Endodermal cell (in vitro differentiated cells): ENCODE results near the gene OR1N2. TPM values are rescaled to one million over a fixed set of nuclear protein-coding genes. Genes with fewer than 3 reads are reported as not detected.

Experiments
- total RNA-seq, 2 donors: library from RNA; stranded (reverse); fragmentation: NEBNext Ultra II Directional in 1 of 2; extraction: Animal tissue kit (Norgen Biotek cat#: 25700) in 1 of 2; gene quantifications; 2 replicates in 1 of 2; 3 replicates in 1 of 2; pipeline ENCODE4 v1.2.1, GENCODE V29; 2021

The OR1N2 gene
- total RNA-seq, 2 donors from 2014 or later: not detected

Other genes starting within 250 kb of the OR1N2 start
- gene PTGS1, start 182.1 kb upstream of the OR1N2 start, total RNA-seq: 1 to 10 TPM in 1 of 2 donors, under 1 TPM in 1; 0.84 to 1.1 TPM
- gene OR1J1, start 75.2 kb upstream of the OR1N2 start, total RNA-seq: not detected
- not detected for gene OR1J2, start 42.3 kb upstream of the OR1N2 start, total RNA-seq
- not detected for gene OR1J4, start 34.0 kb upstream of the OR1N2 start, total RNA-seq
- gene OR1N1, start 25.8 kb upstream of the OR1N2 start, total RNA-seq: not detected
- gene OR1L8, start 30.3 kb downstream of the OR1N2 start, total RNA-seq: not detected
- not detected for gene OR1Q1, start 61.6 kb downstream of the OR1N2 start, total RNA-seq
- not detected for gene OR1B1, start 104.5 kb downstream of the OR1N2 start, total RNA-seq
- not detected for gene OR1L1, start 108.6 kb downstream of the OR1N2 start, total RNA-seq
- not detected for gene OR1L3, start 122.0 kb downstream of the OR1N2 start, total RNA-seq
- gene OR1L4, start 170.9 kb downstream of the OR1N2 start, total RNA-seq: not detected
- not detected for gene OR1L6, start 189.2 kb downstream of the OR1N2 start, total RNA-seq
- not detected for gene OR5C1, start 235.8 kb downstream of the OR1N2 start, total RNA-seq
- gene OR1K1, start 247.0 kb downstream of the OR1N2 start, total RNA-seq: not detected